Erythroblast (primary cell): ENCODE results near the gene IL31.

Experiments used
- GATA1 ChIP-seq: IDR thresholded peaks from 2 replicates; pipeline ENCODE4 v1.6.1; 2011; ENCODE audit warnings: low read depth, mild to moderate bottlenecking, control low read depth, low read length, moderate library complexity
- POLR2A ChIP-seq: IDR thresholded peaks from 2 replicates; pipeline ENCODE4 v1.6.1; 2011; ENCODE audit warnings: mild to moderate bottlenecking, low read length

DNA sequence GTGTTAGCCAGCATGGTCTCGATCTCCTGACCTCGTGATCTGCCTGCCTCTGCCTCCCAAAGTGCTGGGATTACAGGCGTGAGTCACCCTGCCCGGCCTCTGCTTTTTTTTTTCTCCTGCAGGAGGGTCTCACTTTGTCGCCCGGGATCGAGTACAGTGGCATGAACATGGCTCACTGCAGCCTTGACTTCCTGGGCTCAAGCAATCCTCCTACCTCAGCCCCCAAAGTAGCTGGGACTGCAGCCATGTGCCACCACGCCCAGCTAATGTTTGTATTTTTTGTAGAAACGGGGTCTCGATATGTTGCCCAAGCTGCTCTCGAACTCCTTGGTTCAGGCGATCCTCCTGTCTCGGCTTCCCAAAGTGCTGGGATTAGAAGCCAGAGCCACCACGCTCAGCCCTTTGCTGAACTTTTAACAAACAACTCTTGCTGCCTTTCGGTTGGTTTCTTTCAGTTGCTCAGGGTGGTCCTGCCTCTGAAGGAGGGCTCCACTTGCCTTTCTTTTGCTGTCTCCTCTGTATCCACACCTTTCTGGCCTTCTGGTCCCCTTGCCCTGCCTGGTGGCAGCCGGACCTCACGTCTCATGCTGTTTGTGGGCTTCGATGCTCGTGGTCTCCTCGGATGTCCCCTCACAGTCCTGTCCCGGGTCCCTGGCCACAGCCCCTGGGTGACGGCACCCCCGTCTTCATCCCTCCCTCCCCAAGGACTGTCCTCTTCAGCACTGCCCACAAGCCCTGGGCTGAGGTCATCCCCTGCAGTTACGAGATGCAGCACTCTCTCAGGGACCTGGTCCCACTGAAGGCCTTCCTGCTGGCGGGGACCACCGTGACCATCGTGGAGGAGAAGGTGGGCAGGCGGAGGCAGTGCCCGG, 25.7 kb upstream of the IL31 start:
- TF ChIP-seq POLR2A (no peak), GATA1 (no peak)
